Measurements from ENCODE around the gene SCGN.

The SCGN gene

DNA sequence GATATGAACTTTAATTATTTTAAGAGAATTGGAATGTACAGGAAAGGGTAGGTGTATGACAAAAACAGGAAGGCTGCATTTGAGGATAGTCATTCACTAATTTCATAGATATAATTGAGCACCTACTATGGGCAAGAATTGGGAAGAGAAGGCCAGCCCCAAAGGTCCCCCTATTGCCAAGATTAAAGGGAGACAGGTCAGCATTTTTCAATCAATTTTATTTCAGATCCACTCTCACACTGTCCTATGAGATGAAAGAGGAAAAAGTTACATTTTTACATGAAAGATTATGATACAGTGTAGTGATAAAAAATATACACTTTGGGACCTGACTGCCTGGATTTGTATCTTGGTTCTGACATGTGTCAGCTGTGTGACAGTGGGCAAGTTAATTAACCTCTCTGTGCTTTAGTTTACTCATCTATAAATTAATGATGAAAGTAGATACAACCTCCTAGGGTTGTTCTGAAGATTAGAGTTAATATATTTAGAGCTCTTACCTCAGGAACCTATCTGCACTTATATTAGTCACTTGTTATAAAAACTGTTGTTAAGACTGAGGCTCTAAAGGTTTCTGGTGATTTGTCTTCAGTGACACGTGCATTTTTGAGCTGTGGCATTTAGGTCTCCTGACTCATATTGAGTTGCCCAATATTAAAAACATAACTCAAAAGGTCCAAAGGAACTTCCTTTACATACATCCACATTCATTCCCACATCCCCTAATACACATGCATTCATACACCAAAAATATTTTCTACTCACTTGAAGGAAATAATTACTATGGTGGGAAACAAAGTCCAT is 45.7 kb downstream of the SCGN start:
- Histone ChIP-seq H3K4me2 (ENCODE audit: low read length) (no peak overlapping the region), H4K20me1 (ENCODE audit: control insufficient read depth, insufficient read depth, low read depth, low read length) (no peaks in the 10 kb centered on the region), H3F3A (ENCODE audit: control insufficient read depth, insufficient read depth) (no peaks in the 10 kb centered on the region), H3K9me2 (replicated peaks; ENCODE audit: control insufficient read depth, low read length) (no peaks in the 10 kb centered on the region), H3K9me3 (ENCODE audit: control insufficient read depth, insufficient read depth, low read length) (no peaks in the 10 kb centered on the region), H3K79me2 (ENCODE audit: control insufficient read depth, low read length) (no peaks in the 10 kb centered on the region), H3K27ac (ENCODE audit: low read depth, low read length) (no peak overlapping the region), H3K4me1 (ENCODE audit: control insufficient read depth, low read length) (no peaks in the 10 kb centered on the region), H3K4me3 (ENCODE audit: low read length) (no peak overlapping the region), H3K27me3 (ENCODE audit: control insufficient read depth, low read length) (no peaks in the 10 kb centered on the region), H3K36me3 (ENCODE audit: control insufficient read depth, low read length) (no peaks in the 10 kb centered on the region)
- no peak for TF ChIP-seq EZH2phosphoT487 (IDR thresholded peaks at IDR 0.05; ENCODE audit: borderline replicate concordance, low read length)
- TF ChIP-seq, protein P1, sequence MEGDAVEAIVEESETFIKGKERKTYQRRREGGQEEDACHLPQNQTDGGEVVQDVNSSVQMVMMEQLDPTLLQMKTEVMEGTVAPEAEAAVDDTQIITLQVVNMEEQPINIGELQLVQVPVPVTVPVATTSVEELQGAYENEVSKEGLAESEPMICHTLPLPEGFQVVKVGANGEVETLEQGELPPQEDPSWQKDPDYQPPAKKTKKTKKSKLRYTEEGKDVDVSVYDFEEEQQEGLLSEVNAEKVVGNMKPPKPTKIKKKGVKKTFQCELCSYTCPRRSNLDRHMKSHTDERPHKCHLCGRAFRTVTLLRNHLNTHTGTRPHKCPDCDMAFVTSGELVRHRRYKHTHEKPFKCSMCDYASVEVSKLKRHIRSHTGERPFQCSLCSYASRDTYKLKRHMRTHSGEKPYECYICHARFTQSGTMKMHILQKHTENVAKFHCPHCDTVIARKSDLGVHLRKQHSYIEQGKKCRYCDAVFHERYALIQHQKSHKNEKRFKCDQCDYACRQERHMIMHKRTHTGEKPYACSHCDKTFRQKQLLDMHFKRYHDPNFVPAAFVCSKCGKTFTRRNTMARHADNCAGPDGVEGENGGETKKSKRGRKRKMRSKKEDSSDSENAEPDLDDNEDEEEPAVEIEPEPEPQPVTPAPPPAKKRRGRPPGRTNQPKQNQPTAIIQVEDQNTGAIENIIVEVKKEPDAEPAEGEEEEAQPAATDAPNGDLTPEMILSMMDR (IDR thresholded peaks at IDR 0.05; ENCODE audit: low read depth, low read length, poor library complexity, severe bottlenecking) = no peak

DNA sequence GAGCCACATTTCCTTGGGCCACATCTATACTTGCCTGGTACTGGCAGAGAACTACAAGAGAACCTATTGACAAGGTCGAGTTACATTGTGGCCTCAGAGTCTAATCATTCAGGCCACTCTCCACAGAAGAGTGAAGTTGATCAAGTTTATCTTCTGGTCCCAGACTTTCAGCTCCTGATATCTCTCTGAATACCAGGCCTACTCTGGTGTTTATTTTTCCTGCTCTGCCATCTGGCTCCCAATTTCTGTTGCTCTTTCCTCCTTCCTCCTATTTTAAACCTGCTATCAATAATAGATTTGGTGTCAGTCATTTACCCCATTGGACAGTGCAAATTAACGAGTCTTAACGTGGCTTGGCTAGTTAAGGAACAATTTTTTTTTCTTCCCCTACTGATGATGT is 46.6 kb downstream of the SCGN start:
- Histone ChIP-seq H3K27ac (ENCODE audit: low read depth, low read length) (no peak overlapping the region), H3K4me2 (ENCODE audit: low read length) (no peak overlapping the region), H3F3A (ENCODE audit: control insufficient read depth, insufficient read depth) (no peaks in the 10 kb centered on the region), H3K9me2 (replicated peaks; ENCODE audit: control insufficient read depth, low read length) (no peaks in the 10 kb centered on the region), H3K27me3 (ENCODE audit: control insufficient read depth, low read length) (no peaks in the 10 kb centered on the region; the same call in 1 of the 2 replicates), H3K9me3 (ENCODE audit: control insufficient read depth, insufficient read depth, low read length) (no peaks in the 10 kb centered on the region), H3K4me1 (ENCODE audit: control insufficient read depth, low read length) (no peaks in the 10 kb centered on the region), H3K36me3 (ENCODE audit: control insufficient read depth, low read length) (no peaks in the 10 kb centered on the region), H3K4me3 (ENCODE audit: low read length) (no peak overlapping the region), H4K20me1 (ENCODE audit: control insufficient read depth, insufficient read depth, low read depth, low read length) (no peaks in the 10 kb centered on the region), H3K79me2 (ENCODE audit: control insufficient read depth, low read length) (no peaks in the 10 kb centered on the region)
- TF ChIP-seq, protein P1 (IDR thresholded peaks at IDR 0.05; ENCODE audit: low read depth, low read length, poor library complexity, severe bottlenecking) = no peak
- TF ChIP-seq EZH2phosphoT487 (IDR thresholded peaks at IDR 0.05; ENCODE audit: borderline replicate concordance, low read length) = no peak

DNA sequence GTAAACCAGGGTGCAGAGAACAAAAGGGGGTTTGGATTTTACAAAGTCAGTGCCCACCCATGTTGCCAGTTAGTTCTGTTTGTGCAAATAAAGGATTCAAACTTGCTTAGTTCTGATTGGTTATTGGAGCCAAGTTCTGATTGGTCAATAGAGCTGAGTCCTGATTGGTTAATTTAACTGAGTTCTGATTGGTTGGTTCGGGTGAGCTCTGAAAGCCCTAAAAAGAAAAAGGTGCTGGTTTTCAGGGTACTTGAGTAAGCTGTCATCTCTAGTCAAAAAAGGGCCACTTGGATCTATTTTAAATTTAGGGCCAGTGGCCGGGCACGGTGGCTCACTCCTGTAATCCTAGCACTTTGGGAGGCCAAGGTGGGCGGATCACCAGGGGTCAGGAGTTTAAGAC is 47.6 kb downstream of the SCGN start:
- no peak overlapping the region for H3K4me3 ChIP-seq (ENCODE audit: low read length)
- H3K4me2 ChIP-seq (ENCODE audit: low read length) = no peak overlapping the region
- H4K20me1 ChIP-seq (ENCODE audit: control insufficient read depth, insufficient read depth, low read depth, low read length) = no peaks in the 10 kb centered on the region
- H3K9me3 ChIP-seq (ENCODE audit: control insufficient read depth, insufficient read depth, low read length) = no peaks in the 10 kb centered on the region
- peaks cover 5% of the 10 kb centered on the region; the same call in 1 of the 2 replicates for H3K27me3 ChIP-seq (ENCODE audit: control insufficient read depth, low read length)
- no peak overlapping the region for H3K27ac ChIP-seq (ENCODE audit: low read depth, low read length)
- no peaks in the 10 kb centered on the region for H3K4me1 ChIP-seq (ENCODE audit: control insufficient read depth, low read length)
- no peaks in the 10 kb centered on the region for H3K36me3 ChIP-seq (ENCODE audit: control insufficient read depth, low read length)
- no peak for TF ChIP-seq EZH2phosphoT487 (IDR thresholded peaks at IDR 0.05; ENCODE audit: borderline replicate concordance, low read length)
- TF ChIP-seq, protein P1 (IDR thresholded peaks at IDR 0.05; ENCODE audit: low read depth, low read length, poor library complexity, severe bottlenecking) = no peak
- no peaks in the 10 kb centered on the region for H3F3A ChIP-seq (ENCODE audit: control insufficient read depth, insufficient read depth)
- no peaks in the 10 kb centered on the region for H3K9me2 ChIP-seq (replicated peaks; ENCODE audit: control insufficient read depth, low read length)
- no peaks in the 10 kb centered on the region for H3K79me2 ChIP-seq (ENCODE audit: control insufficient read depth, low read length)
